ENCODE data around the gene RBM4.
A peak's percentile ranks its signal among the peaks of the same experiment; 100 is the strongest.

RBM4 gene

DNA sequence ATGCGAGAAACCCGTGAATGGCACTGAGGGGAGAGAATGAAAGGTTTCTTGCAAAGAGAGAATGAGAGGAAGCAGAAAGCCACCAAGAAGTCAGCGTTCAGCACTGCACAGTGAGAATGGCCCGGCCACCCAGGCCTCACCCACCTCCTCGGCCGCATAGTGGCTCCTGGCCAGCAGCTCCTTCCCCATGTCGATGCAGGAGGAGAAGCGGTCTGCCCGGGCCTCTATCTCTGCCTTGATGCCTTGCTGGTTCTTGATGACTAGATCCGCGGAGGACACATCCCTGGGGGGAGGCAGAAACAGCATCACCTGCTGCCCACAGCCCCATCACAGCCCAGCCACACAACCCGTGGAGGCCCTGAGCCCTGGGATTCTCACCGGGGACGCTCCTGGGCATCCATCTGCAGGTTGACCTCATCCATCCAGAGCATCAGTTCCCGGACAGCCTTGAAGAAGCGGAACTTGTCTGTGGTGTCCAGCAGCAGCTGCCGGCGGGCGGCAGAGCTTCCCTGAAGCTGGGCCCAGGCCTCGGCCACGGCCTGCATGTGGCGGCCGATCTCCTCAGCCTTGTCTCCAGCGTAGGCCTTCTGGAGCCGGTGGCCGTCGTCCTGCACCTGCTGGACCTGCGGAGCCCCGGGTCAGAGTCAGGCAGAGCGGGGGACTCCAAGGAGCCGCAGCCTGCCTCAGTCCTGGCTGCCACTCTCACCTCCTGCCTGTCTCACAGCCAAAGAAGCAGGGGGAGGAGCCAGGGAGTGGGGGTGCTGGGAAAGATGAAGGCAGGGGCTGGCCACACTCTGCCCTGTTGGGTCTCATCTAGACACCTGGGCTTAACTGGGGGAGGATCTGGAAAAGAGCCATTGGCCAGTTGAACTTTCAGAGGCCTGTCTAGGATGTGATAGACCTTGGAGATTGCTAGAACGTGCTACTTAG, 51.4 kb downstream of the RBM4 start:
- DNase-seq (ENCODE audit: low spot score): no peak

DNA sequence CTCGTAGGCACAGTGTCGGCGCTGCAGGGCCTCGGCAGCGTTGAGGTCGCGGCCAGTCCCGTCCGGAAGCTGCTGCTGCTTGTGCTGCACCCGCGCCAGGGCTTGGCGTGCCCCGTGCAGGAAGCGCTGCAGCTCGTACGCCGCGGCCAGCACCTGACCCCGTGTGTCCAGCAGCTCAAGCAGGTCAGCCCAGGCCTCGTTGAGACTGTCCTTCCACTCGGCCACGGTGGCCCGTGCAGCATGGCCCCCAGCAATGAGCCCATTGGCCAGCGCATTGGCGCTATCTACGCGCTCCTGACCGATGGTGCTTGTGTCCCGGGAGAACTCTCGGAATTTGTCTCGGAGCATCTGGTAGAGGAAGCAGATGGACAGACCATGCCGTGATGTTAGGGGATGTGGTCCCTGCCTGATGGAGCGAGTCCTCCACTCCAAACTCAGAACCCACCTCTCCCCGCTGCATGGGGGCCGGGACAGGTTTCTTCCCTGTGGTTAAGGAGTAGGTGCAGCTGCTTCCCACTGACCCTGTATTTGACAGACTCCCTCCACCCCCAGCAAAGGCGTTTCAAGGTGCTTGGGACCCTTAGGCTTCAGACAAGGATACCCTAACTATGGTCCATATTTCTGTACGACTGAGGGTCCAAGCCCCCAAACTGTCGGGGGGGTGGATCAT, 52.9 kb downstream of the RBM4 start:
- DNase-seq (ENCODE audit: low spot score): no peak

- DNase-seq (ENCODE audit: low spot score): no peak
These were observed 53.9 kb downstream of the RBM4 start for GRCh38 chr11:66692446-66692845.

- no peak for DNase-seq (ENCODE audit: low spot score)
These were observed 54.4 kb downstream of the RBM4 start for GRCh38 chr11:66692871-66693331.

DNA sequence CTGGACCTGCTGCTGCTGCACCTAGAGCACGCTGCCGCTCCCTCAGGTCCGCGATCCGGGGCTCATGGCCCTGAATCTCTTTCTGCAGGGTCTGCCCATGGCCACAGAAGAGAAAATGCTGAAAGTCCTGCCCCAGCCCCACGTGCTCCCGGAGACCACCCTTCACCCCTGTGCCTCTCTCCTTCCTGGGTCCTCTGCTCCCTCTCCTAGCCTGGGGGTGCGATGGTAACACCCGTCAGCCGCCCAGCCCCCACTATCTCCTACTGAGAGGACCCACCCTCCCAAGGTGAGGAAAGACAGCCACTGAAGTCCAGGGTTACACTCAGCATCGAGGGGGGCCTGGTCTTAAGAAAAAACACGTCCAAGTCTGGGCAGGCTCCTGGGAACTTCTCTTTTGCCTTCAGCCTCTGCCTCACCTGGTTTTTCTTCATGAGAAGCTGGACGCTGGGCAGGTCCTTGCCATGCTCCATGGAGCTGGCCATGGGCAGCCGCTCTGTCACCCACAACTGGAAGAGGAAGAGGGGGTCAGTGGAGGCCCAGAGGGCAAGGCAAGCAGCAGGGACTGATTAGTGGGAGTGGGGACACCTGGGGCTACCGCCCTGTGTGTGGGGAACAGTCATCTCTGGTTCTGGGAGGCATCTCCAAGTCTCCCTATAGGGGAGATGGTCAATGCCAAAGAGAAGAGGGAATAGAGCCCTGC, 55.0 kb downstream of the RBM4 start:
- DNase-seq (ENCODE audit: low spot score): no peak

DNA sequence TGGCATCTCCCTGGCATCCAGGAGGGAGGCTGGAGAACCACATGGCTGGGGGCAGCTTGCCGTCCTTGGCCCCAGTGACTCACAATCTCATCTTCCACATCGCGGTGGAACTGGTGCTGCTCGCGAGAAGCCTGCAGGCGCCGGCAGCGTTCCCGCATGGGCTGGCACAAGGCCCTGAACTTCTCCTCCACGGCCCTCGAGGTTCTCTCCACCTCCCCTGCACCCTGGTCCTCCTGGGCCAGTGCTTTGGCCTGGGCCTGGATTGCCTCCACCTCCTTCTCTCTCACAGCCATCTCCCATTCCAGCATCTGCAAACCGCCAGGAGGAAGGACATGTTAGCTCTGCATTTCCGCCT, 55.5 kb downstream of the RBM4 start:
- no peak for DNase-seq (ENCODE audit: low spot score)

DNA sequence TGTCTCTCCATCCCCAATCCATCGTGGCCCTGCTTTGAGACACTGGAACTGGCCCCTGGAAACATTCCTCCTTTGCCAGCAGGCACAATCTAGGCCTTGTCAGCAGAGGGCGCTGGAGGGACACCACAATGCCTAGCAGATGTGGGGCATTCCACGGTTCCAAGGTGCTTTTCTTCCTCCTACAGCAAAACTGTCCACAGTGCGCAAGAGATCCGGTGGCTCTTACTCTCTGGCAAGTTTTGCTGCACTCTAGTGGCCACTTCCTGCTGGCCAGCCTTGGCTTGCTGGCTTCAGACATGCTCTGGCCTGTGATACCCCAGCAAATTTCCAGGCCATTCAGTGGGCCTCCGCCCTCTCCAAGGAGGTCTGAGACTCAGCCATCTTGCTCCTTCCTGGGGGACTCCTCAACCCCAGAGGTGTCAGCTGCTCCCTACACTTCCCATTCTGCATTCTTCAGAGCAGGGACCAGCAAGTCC, 56.3 kb downstream of the RBM4 start:
- peak; percentile 96 for DNase-seq (ENCODE audit: low spot score)

All from RKO (cell line).